ENCODE data around the gene PDE1C. TPM values are rescaled to one million over a fixed set of nuclear protein-coding genes. Genes with fewer than 3 reads are reported as not detected.
A peak's percentile ranks its signal among the peaks of the same experiment; 100 is the strongest.

PDE1C gene
- 1 to 10 TPM; 2.1 to 4.0 TPM for total RNA-seq
- long read RNA-seq, partial matches to known transcripts = 0 of 2 reads
- long read RNA-seq, other reads (novel, unspliced or antisense) = 1 of 2 reads

GRCh38 chr7:32070406-32071360 lies at the start of gene PDE1C:
TSS of gene PDE1C (minus strand) at chr7:32070407.
- no peak for DNase-seq
- intact Hi-C loops (cut with DNase I, micrococcal nuclease) = no loop called here

DNA sequence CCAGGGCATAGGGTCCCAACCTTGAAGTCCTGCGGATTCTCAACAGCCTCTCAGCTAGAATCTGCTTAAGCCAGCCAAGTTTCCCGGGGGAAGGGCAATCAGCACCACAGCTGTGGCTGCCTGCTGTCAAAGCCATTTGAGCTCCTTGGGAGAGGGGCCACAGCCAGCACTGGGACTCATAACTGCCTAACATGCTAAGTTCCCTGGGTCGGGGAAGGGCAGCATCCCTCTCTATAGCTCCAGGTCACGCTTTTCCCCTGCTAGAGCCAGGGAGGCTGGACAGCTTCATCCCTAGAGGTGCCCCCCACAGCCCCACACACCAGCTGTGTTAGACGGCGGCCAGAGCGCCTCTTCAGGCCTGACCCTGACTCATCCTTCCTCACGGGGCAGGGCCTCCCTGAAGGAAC lies 49.6 kb upstream of the PDE1C start:
- ATAC-seq (no peak), DNase-seq (no peak)
- intact Hi-C loops (cut with DNase I, micrococcal nuclease) = no loop called here

More at GRCh38 chr7:32070406-32071360, at the start of gene PDE1C:
- no peak for ATAC-seq

DNA sequence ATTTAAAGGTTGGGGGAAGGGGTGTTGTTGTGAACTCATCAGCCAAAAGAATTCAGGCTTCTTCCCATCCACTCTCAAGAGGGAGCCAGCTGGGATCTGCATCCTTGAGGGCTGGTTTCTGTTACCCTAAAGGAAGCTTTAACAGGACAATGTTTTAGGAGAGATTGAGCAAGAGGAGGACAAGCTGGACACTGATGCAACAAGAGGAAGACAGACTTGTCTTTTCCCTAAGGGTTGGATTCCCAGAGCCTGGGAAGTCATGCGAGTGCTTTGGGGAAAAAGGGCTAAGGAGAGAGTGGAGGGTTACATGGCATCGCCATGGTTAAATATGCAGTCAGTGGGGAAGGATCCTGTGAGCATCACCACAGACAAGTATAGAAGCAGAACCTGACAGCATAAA lies 47.6 kb upstream of the PDE1C start:
- DNase-seq (no peak), ATAC-seq (no peak)
- intact Hi-C loops (cut with DNase I, micrococcal nuclease) = no loop called here

DNA sequence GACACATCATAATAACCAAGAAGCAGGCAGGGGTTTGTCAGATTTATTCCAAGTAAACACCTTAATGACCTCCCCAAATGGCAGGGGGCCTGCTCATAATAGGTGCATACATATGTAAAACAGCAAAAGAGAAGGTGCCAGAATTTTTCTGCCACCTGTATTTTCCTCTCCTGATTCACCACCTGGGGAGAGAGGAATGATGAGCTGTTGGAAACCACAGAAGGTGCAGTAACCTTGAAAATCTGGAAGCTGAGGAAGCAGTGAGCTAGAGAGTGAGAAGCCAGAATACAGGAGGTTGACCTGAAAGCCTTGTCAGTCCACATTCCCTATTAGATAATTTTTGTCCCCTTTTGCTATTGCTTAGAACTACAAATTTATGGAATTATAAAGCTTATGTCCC lies 46.2 kb upstream of the PDE1C start:
- no peak for DNase-seq
- intact Hi-C loops (cut with DNase I, micrococcal nuclease) = no loop called here
- no peak for ATAC-seq

DNA sequence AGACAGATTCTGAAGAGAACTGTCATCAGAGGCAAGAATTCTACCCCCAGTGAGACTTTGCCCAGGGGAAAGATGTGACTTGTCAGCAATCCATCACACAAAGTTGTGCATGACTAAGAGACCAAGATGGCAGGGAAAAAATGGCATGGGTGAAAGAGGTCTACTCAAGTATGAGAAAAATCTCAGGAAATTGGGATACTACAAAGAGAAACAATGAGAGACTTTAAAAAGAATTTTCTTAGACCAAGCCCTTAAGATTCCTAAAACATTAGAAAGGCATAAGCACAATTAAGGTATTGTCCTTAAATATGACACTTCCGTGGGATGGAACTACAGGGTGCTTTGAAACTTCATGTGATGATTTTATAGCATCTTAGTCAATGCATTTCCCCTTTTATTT lies 45.6 kb upstream of the PDE1C start:
- no peak for ATAC-seq
- no peak for DNase-seq
- intact Hi-C loops (cut with DNase I, micrococcal nuclease) = no loop called here

- DNase-seq (no peak), ATAC-seq (no peak)
- intact Hi-C loops (cut with DNase I, micrococcal nuclease) = no loop called here
These were observed 38.4 kb upstream of the PDE1C start for GRCh38 chr7:32108651-32109050.

GRCh38 chr7:32104766-32105165 lies 34.6 kb upstream of the PDE1C start:
- intact Hi-C loops (cut with DNase I, micrococcal nuclease) = no loop called here
- ATAC-seq = no peak

DNA sequence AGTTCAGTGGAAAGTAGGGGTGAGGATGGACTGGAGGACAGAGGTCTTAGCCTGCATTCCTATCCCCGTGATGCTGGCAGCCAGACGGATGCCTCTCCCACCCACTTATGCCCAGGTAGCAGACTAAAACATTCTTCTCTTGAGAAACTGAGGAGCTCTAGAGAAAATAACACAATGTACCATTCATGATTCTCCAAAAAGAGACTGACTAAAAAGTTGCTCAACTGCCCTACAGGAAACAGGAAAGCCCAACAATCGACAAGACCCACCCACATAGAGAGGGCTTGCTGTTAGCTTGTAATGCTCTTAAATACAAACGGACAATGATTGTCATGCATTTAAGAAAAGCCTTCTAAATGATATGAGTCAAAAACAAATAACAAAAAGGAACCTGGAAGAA lies 33.2 kb upstream of the PDE1C start:
- intact Hi-C loops (cut with DNase I, micrococcal nuclease) = no loop called here

More at GRCh38 chr7:32104766-32105165, 34.6 kb upstream of the PDE1C start:
- no peak for DNase-seq

DNA sequence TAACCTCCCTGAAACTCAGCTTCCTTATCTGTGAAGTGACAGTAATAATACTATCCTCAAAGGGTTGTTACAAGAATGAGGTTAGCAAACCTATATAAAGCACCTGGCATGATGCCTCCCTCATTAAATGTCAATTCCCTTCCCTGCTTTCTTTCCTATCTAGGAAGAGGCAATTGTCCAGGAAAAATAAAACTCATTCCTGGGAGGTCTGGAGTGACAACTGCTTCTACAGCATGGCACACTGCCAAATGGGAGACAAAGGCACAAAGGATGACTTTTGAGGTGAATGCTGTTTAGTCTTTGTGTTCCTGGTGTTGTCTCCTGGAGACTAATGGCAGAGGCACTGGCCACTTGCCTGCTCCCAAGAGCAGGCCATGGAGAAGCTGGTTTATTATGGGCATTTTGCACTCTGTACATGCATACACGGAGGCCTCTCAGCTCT lies 32.2 kb upstream of the PDE1C start:
- intact Hi-C loops (cut with DNase I, micrococcal nuclease) = no loop called here
- DNase-seq (no peak), ATAC-seq (peak; percentile 40)

More for the DNA sequence above, 33.2 kb upstream of the PDE1C start:
- DNase-seq (no peak), ATAC-seq (no peak)

- DNase-seq = no peak
- intact Hi-C loops (cut with DNase I, micrococcal nuclease) = no loop called here
- no peak for ATAC-seq
These were observed 30.2 kb upstream of the PDE1C start for GRCh38 chr7:32100407-32100907.

DNA sequence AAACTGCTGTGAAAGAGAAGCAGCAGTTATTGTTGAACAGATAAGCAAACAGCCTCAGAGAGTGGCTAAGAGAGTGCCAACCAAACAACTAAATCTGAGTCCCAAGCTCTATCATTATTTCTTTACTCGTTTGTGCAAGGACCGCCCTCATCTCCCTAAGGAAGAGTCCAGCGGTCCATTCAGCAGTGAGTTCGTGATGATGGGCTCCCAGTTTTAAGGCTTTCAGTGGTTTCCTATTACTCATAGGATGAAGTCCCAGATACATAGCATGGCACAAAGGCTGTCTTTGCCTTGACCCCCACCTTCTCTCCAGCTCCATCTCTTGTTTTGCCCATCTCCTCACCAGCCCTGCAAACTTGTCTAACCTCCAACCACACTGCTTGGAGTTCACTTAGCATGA lies 24.3 kb upstream of the PDE1C start:
- ATAC-seq (no peak), DNase-seq (no peak)
- intact Hi-C loops (cut with DNase I, micrococcal nuclease) = no loop called here

DNA sequence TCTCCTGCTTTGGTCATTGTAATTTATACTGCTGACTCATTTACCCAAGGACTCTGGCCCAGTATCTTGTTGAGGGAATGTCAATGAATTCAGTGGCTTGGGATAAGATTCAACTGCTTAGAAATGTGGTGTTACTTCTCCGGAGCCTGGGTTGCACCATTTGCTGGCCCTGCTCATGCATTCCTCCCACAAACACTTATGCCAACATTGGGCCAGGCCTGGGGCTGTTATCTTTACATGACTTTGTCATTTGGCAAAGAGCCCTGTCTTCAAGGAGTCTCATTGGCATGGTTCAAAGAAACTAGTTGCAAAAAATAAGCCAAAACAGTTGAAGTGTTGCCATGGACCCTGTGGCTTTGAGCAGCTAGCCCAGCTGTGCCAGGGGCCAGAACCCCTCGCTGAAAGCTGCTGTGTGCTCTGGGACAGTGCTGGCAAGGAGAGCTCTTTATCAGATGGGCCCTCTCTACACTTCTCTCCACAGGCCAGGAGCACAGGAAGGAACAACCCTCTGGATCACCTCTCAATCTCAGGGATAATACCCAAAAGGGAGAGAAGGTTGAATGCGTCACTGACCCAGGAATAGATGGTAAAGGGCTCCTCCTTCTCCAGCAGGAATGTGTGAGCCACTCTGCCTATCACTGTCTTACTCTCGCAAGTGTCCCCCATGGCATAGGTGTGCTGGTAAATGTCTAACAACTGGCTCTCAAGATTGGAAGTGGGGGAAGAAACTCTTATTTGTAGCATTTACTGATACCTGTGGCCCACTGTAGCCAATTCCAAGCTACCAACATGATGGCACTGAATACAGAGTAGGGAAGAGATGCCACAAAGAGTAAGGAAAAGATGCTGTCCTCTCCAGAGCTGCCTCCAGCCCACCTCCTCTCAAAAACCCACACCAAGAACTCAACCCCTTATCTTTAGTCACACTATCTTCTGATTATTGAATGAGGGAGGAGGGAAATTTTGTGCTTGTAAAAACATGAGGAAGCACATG lies 23.5 kb upstream of the PDE1C start:
- no peak for ATAC-seq
- no peak for DNase-seq
- intact Hi-C loops (cut with DNase I, micrococcal nuclease) = no loop called here

DNA sequence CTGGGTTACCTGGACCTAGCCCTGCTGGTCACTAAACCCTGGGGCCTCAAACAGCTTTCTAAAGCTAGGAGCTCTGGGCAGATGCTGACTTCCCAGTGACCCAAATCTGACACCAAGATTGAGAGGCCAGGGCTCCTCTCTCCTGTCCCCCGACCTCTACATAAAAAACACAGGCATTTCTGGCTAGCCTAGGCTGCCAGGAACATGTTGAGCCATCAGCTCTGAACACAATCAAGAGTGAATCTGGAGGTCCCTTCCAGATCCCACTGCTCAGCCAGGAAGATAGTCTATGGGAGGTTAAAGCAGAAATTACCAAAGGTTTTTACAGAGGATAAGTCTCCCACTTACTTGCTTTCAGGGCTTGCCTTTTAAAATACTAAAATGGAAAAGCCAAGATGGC lies 22.1 kb upstream of the PDE1C start:
- ATAC-seq (no peak), DNase-seq (no peak)
- intact Hi-C loops (cut with DNase I, micrococcal nuclease) = no loop called here

- ATAC-seq (no peak), DNase-seq (no peak)
- intact Hi-C loops (cut with DNase I, micrococcal nuclease) = no loop called here
These were observed 21.5 kb upstream of the PDE1C start for GRCh38 chr7:32091608-32092210.

- ATAC-seq = no peak
- DNase-seq = no peak
- intact Hi-C loops (cut with DNase I, micrococcal nuclease) = no loop called here
These were observed 19.5 kb upstream of the PDE1C start for GRCh38 chr7:32089678-32090077.

GRCh38 chr7:32089256-32089655 lies 19.0 kb upstream of the PDE1C start:
- intact Hi-C loops (cut with DNase I, micrococcal nuclease) = no loop called here
- DNase-seq (no peak), ATAC-seq (no peak)

DNA sequence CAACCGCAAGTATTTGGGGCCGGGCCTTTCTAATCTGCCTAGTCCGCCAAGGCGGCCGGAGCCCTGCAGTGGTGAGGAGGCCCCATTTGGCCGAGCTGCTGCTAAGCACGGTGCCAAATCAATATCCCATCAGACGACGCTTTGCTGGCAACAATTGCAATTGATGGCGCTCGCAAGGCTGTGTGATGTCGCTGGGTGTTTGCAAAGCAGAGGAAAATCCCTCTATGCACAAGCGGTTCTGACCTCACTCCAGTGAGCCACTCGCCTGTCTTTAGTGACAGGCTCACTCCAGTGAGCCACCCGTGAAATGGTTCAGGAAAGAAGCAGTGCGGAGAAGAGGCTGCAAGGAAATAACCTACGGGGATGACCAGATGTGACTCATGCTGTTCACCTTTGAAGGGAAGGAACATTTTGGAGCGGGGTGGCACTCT lies 18.3 kb upstream of the PDE1C start:
- DNase-seq (no peak), ATAC-seq (no peak)
- intact Hi-C loops (cut with DNase I, micrococcal nuclease) = no loop called here

- ATAC-seq (no peak), DNase-seq (no peak)
- intact Hi-C loops (cut with DNase I, micrococcal nuclease) = no loop called here
These were observed 9.3 kb upstream of the PDE1C start for GRCh38 chr7:32079510-32079909.

GRCh38 chr7:32078824-32079223 lies 8.6 kb upstream of the PDE1C start:
- ATAC-seq (no peak), DNase-seq (no peak)
- intact Hi-C loops (cut with DNase I, micrococcal nuclease) = no loop called here

Data from left colon (tissue), 2 donors.